Body of pancreas (tissue), 4 donors: Measurements from ENCODE around the gene CD48. TPM values are rescaled to one million over a fixed set of nuclear protein-coding genes. Genes with fewer than 3 reads are reported as not detected.
A peak's percentile ranks its signal among the peaks of the same experiment; 100 is the strongest.

Experiments used
- ATAC-seq: fragments of 150-250 bp; one replicate; pipeline ENCODE4 v1.9.1; 2016
- DNase-seq, 4 donors: peaks; one replicate each; pipeline ENCODE4 v3.0.0-alpha.2; 2019
- H3K27ac ChIP-seq, 4 donors: fragments of 200-600 bp; sonication (generic); 1 replicate in 3 of 4; 2 replicates in 1 of 4; pipeline versions ENCODE4 v1.5.1 to v1.6.1; 2016 to 2019; ENCODE audit warnings: mild to moderate bottlenecking in 1 of 4, mixed read lengths in 1 of 4, moderate library complexity in 1 of 4
- H3K27me3 ChIP-seq, 2 donors: fragments of 200-600 bp; sonication (generic); one replicate each; pipeline ENCODE4 v1.6.0; 2016; ENCODE audit warnings: mild to moderate bottlenecking in 1 of 2
- H3K36me3 ChIP-seq, 2 donors: fragments of 200-600 bp; sonication (generic); replicated peaks in 1 of 2; 2 replicates each; pipeline ENCODE4 v1.5.1; 2016; ENCODE audit warnings: low read depth in 2 of 2; ENCODE audit not compliant: insufficient read depth in 1 of 2
- H3K4me1 ChIP-seq: fragments of 200-600 bp; sonication (generic); one replicate; pipeline ENCODE4 v1.6.0; 2016
- H3K4me3 ChIP-seq, 2 donors: fragments of 200-600 bp; sonication (generic); 1 replicate in 1 of 2; 2 replicates in 1 of 2; pipeline ENCODE4 v1.5.1; 2016 to 2019
- H3K9me3 ChIP-seq, 3 donors: fragments of 200-600 bp; sonication (generic); 1 replicate in 2 of 3; 2 replicates in 1 of 3; pipeline ENCODE4 v1.5.1; 2016
- POLR2A ChIP-seq, 3 donors: fragments of 450-650 bp; IDR thresholded peaks; one replicate each; pipeline ENCODE4 v1.6.1; 2016; ENCODE audit warnings: antibody characterized with exemption in 3 of 3, mild to moderate bottlenecking in 2 of 3
- WGBS, 2 donors: methylation state at CpG; one replicate each; pipeline ENCODE4 v1.1.5; 2017; 5-methylcytosine and 5-hydroxymethylcytosine counted together
- intact Hi-C: fragments of 100-400 bp; cut with DNase I; formaldehyde crosslinking; loops from one replicate; pipeline ENCODE4 v1.15.1; 2023
- total RNA-seq, 2 donors: library from RNA; depleted of rRNA; stranded (reverse); fragments of >200 nt; gene quantifications; one replicate each; pipeline ENCODE4 v1.1.0, GENCODE V29; 2016
- TF ChIP-seq, protein P1 (sequence below), 7 experiments: fragments of 450-650 bp in 4 of 7; fragments of 200-600 bp in 3 of 7; sonication (generic) in 3 of 7; IDR thresholded peaks; one replicate each; pipeline ENCODE4 v1.5.1; 2016 to 2019; ENCODE audit warnings: antibody characterized with exemption in 7 of 7

Gene CD48
- total RNA-seq, 2 donors from 2014 or later, result 2.3 to 5.7 TPM

DNA sequence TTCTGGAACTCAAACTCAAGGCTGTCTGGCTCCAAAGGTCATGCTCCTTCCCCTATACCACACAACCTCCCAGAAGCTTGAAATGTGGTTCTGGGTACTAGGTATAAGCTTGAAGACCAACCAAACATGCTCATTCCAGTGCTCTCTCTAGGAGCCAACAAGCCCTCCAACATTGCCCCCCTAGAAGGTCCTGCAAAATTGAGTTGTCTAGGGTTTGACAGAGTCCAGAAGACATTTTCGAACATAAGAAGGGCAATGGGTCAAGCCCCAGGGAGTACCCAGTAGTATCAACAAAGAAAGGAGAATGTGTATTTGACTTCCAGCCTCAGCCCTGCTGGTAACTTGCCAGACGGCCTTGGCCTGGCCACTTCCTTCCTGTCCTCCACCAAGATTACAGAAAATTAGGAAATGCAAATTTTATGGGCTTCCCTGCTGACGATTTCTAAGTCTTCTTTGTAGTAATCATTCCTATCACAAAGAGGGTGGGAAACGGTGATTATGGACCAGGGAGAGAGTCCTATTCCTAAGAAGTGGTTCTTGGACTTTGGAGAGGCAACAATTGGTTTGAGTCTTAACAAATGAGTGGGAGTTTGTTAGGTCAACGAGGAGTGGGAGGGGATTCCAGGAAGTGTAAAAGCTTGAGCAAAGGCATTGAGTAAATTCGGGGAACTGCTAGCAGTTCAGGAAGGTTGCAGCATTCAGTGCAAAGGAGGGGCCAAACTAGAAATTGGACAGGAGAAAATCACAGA, 46.1 kb downstream of the CD48 start:
- WGBS, 2 donors, result 34 to 38% methylated on average over 6 of the region's 6 CpGs
- TF ChIP-seq, protein P1, sequence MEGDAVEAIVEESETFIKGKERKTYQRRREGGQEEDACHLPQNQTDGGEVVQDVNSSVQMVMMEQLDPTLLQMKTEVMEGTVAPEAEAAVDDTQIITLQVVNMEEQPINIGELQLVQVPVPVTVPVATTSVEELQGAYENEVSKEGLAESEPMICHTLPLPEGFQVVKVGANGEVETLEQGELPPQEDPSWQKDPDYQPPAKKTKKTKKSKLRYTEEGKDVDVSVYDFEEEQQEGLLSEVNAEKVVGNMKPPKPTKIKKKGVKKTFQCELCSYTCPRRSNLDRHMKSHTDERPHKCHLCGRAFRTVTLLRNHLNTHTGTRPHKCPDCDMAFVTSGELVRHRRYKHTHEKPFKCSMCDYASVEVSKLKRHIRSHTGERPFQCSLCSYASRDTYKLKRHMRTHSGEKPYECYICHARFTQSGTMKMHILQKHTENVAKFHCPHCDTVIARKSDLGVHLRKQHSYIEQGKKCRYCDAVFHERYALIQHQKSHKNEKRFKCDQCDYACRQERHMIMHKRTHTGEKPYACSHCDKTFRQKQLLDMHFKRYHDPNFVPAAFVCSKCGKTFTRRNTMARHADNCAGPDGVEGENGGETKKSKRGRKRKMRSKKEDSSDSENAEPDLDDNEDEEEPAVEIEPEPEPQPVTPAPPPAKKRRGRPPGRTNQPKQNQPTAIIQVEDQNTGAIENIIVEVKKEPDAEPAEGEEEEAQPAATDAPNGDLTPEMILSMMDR (IDR thresholded peaks at IDR 0.05), result no peak
- no peak for TF ChIP-seq POLR2A (IDR thresholded peaks at IDR 0.05)
- intact Hi-C loops, result no loop called here
- Histone ChIP-seq H3K9me3 (no peaks in the 10 kb centered on the region), H3K27ac (peak overlapping the region in 2 of 4 donors; percentile 31 to 67), H3K4me3 (no peak overlapping the region), H3K36me3 (no peaks in the 10 kb centered on the region), H3K4me1 (no peaks in the 10 kb centered on the region), H3K27me3 (no peaks in the 10 kb centered on the region)
- ATAC-seq (no peak), DNase-seq (peak in 3 of 4 donors; percentile 26 to 57 (median 27))

DNA sequence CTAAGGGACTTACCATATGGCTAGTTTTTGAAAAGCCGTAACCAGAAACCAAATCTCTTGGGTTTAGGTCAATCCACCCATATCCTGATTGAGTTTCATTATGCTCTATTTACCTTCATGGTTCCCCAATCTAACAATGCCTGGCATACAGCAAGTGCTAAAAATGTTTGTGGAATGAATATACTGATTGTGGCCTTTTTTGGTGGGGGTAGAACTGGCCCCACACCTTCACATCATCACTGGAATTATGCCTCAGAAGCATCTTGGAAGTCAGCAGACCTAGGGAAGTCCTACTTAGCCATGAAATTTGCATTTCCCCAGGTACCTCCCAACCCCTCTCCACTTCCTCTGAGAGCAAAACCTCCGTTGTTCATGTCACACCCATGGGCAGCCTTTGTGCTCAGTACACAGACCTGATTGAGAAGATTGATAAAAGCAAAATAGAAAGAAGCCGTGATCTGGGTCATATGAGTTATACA, 47.0 kb downstream of the CD48 start:
- 76 to 85% methylated on average over 3 of the region's 3 CpGs for WGBS, 2 donors
- TF ChIP-seq, protein P1 (IDR thresholded peaks at IDR 0.05), result no peak
- no peak for TF ChIP-seq POLR2A (IDR thresholded peaks at IDR 0.05)
- ATAC-seq, result no peak

DNA sequence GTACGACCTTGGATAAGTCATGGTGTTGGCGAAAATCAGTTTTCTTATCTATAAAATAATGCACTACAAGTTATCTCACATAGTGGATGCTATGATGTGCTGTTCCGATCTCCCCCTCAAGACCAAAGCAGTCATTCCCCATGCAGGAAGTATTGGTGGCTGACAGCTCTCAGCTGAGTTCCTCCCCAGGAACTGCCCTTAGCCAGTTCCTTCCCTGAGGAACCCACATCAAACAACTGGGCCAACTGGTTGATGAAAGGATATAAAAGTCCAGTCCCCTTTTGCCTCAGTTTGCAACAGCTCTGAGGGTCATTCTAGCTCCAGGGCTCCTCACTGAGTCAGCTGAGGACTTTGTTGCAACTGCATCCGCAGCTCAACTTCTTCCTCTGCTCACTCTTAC, 48.7 kb downstream of the CD48 start:
- Histone ChIP-seq H3K27ac (no peak overlapping the region), H3K27me3 (no peaks in the 10 kb centered on the region), H3K9me3 (no peaks in the 10 kb centered on the region), H3K4me3 (no peak overlapping the region), H3K36me3 (no peaks in the 10 kb centered on the region), H3K4me1 (no peaks in the 10 kb centered on the region)
- no peak for TF ChIP-seq POLR2A (IDR thresholded peaks at IDR 0.05)
- TF ChIP-seq, protein P1 (IDR thresholded peaks at IDR 0.05), result no peak
- ATAC-seq (no peak), DNase-seq (no peak)
- WGBS, 2 donors, result 64 to 68% methylated on average over 4 of the region's 4 CpGs
- intact Hi-C loops, result no loop called here

More for the DNA sequence above, 47.0 kb downstream of the CD48 start:
- no peaks in the 10 kb centered on the region for H3K4me1 ChIP-seq
- H3K9me3 ChIP-seq, result no peaks in the 10 kb centered on the region
- H3K4me3 ChIP-seq, result no peak overlapping the region
- H3K27ac ChIP-seq, result no peak overlapping the region
- no peak for DNase-seq
- no peaks in the 10 kb centered on the region for H3K36me3 ChIP-seq
- H3K27me3 ChIP-seq, result no peaks in the 10 kb centered on the region
- intact Hi-C loops, result no loop called here

DNA sequence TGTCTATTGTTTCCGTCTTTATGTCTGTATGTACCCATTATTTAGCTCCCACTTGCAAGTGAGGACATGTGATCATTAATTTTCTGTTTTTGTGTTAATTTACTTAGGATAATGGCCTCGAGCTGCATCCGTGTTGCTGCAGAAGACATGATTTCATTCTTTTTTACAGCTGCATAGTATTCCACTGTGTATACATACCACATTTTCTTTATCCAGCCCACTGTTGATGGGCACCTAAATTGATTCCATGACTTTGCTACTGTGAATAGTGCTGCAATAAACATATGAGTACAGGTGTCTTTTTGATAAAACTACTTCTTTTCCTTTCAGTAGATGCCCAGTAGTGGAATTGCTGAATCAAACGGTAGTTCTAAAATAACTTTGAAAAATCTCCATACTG, 52.1 kb downstream of the CD48 start:
- ATAC-seq, result no peak
- no peak for DNase-seq
- intact Hi-C loops, result no loop called here
- H3K9me3 ChIP-seq, result no peaks in the 10 kb centered on the region
- TF ChIP-seq POLR2A (IDR thresholded peaks at IDR 0.05), result no peak
- TF ChIP-seq, protein P1 (IDR thresholded peaks at IDR 0.05), result no peak
- H3K36me3 ChIP-seq, result no peaks in the 10 kb centered on the region
- no peaks in the 10 kb centered on the region for H3K27me3 ChIP-seq
- no peak overlapping the region for H3K4me3 ChIP-seq
- no peak overlapping the region for H3K27ac ChIP-seq
- no peaks in the 10 kb centered on the region for H3K4me1 ChIP-seq
- 75 to 87% methylated on average over 4 of the region's 4 CpGs for WGBS, 2 donors

DNA sequence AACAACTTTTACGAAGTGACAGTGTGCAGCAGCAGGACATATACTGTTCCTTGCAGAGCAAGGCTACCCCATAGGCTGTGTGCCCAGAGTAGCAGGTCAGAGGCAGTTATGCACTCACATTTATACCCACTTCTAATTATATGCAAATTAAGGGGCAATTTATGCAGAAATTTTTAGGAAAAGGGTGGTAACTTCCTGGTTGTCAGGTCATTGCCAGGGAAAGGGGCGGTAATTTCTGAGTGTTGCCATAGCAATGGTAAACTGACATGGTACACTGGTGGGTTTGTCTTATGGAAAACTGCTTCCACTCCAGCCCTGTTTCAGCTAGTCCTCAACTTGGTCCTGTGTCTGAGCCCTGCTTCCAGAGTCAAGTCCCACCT, 52.8 kb downstream of the CD48 start:
- no peak overlapping the region for H3K27ac ChIP-seq
- no peak for TF ChIP-seq POLR2A (IDR thresholded peaks at IDR 0.05)
- TF ChIP-seq, protein P1 (IDR thresholded peaks at IDR 0.05), result no peak
- ATAC-seq (no peak), DNase-seq (no peak)
- intact Hi-C loops, result no loop called here
- no peaks in the 10 kb centered on the region for H3K27me3 ChIP-seq
- no peaks in the 10 kb centered on the region for H3K9me3 ChIP-seq
- 84 to 93% methylated on average over 1 to 2 of the region's 2 CpGs for whole genome bisulfite sequencing, 2 donors
- no peaks in the 10 kb centered on the region for H3K36me3 ChIP-seq
- H3K4me3 ChIP-seq, result no peak overlapping the region
- H3K4me1 ChIP-seq, result no peaks in the 10 kb centered on the region
